ENCODE results near the gene GRAMD1A.
A peak's percentile ranks its signal among the peaks of the same experiment; 100 is the strongest.

Gene GRAMD1A

GRCh38 chr19:35029737-35030256 is 29.7 kb downstream of the GRAMD1A start:
- no peak for DNase-seq
- Histone ChIP-seq H3K9me3 (ENCODE audit: control extremely low read depth in 1 of 5, control insufficient read depth in 4 of 5, insufficient read depth in 2 of 5, low read depth in 1 of 5, low read length in 4 of 5) (no peaks in the 10 kb centered on the region), H3K4me1 (ENCODE audit: control extremely low read depth in 1 of 4, control insufficient read depth in 4 of 4, insufficient read depth in 4 of 4, low read length in 3 of 4) (peaks cover 0 to 9% (median 7%) of the 10 kb centered on the region in 4 experiments), H3K4me3 (ENCODE audit: control insufficient read depth in 1 of 7, extremely low read depth in 1 of 7, insufficient read depth in 4 of 7, low read depth in 2 of 7, low read length in 6 of 7) (peak overlapping the region; percentile 8 to 69 (median 47)), H3K27ac (ENCODE audit: insufficient read depth in 1 of 2, low read depth in 1 of 2, low read length in 2 of 2, poor library complexity in 1 of 2, severe bottlenecking in 2 of 2) (no peak overlapping the region), H3K27me3 (replicated peaks in 2 of 5; ENCODE audit: control insufficient read depth in 4 of 5, insufficient read depth in 5 of 5, low read length in 4 of 5) (peaks cover 0 to 41% (median 10%) of the 10 kb centered on the region in 5 experiments), H3K36me3 (ENCODE audit: control insufficient read depth in 4 of 4, insufficient read depth in 4 of 4, low read length in 3 of 4) (peaks cover 7 to 36% (median 23%) of the 10 kb centered on the region in 4 experiments)
- WGBS (ENCODE audit: insufficient coverage) = 16% methylated on average over 8 of the region's 11 CpGs
- ChIA-PET CTCF (no interaction called here), POLR2A (interaction anchor here (0.7 to 1.2 kb wide), 2 partner anchors 15 to 30 kb away, joined by 3 to 4 read pairs; no protein-coding TSS in a partner anchor)

- under 1% methylated on average over 77 of the region's 118 CpGs for WGBS (ENCODE audit: insufficient coverage)
- no peaks in the 10 kb centered on the region for H3K9me3 ChIP-seq (ENCODE audit: control extremely low read depth in 1 of 5, control insufficient read depth in 4 of 5, insufficient read depth in 2 of 5, low read depth in 1 of 5, low read length in 4 of 5)
- no peak within 1 kb of the TSS for H3K27ac ChIP-seq (ENCODE audit: insufficient read depth in 1 of 2, low read depth in 1 of 2, low read length in 2 of 2, poor library complexity in 1 of 2, severe bottlenecking in 2 of 2)
- peak within 1 kb of the TSS; percentile 8 to 69 (median 50) for H3K4me3 ChIP-seq (ENCODE audit: control insufficient read depth in 1 of 7, extremely low read depth in 1 of 7, insufficient read depth in 4 of 7, low read depth in 2 of 7, low read length in 6 of 7)
- DNase-seq = peak; percentile 54 to 82 (median 71)
- H3K4me1 ChIP-seq (ENCODE audit: control extremely low read depth in 1 of 4, control insufficient read depth in 4 of 4, insufficient read depth in 4 of 4, low read length in 3 of 4) = peaks cover 0 to 9% (median 7%) of the 10 kb centered on the region in 4 experiments
- ChIA-PET POLR2A (interaction anchor here (1.2 kb wide), 1 partner anchor 31 kb away, joined by 4 read pairs; no protein-coding TSS in a partner anchor), CTCF (interaction anchor here (1.3 kb wide), 1 partner anchor 25 kb away, joined by 5 read pairs; no protein-coding TSS in a partner anchor)
- H3K27me3 ChIP-seq (replicated peaks in 2 of 5; ENCODE audit: control insufficient read depth in 4 of 5, insufficient read depth in 5 of 5, low read length in 4 of 5) = peaks cover 0 to 41% (median 10%) of the 10 kb centered on the region in 5 experiments
- peaks cover 6 to 30% (median 18%) of the 10 kb centered on the region in 4 experiments for H3K36me3 ChIP-seq (ENCODE audit: control insufficient read depth in 4 of 4, insufficient read depth in 4 of 4, low read length in 3 of 4)
These were observed 30.3 kb downstream of the GRAMD1A start, which contains the start of gene SCN1B for GRCh38 chr19:35030257-35031071. SCN1B (plus strand) TSS chr19:35030470; CDS start chr19:35030821, 351 bp downstream.

GRCh38 chr19:35031072-35031881 is 31.2 kb downstream of the GRAMD1A start:
- Histone ChIP-seq H3K9me3 (ENCODE audit: control extremely low read depth in 1 of 5, control insufficient read depth in 4 of 5, insufficient read depth in 2 of 5, low read depth in 1 of 5, low read length in 4 of 5) (no peaks in the 10 kb centered on the region), H3K4me1 (ENCODE audit: control extremely low read depth in 1 of 4, control insufficient read depth in 4 of 4, insufficient read depth in 4 of 4, low read length in 3 of 4) (peaks cover 0 to 9% (median 7%) of the 10 kb centered on the region in 4 experiments), H3K36me3 (ENCODE audit: control insufficient read depth in 4 of 4, insufficient read depth in 4 of 4, low read length in 3 of 4) (peaks cover 3 to 22% (median 13%) of the 10 kb centered on the region in 4 experiments), H3K27me3 (replicated peaks in 2 of 5; ENCODE audit: control insufficient read depth in 4 of 5, insufficient read depth in 5 of 5, low read length in 4 of 5) (peaks cover 0 to 41% (median 10%) of the 10 kb centered on the region in 5 experiments), H3K4me3 (ENCODE audit: control insufficient read depth in 1 of 7, extremely low read depth in 1 of 7, insufficient read depth in 4 of 7, low read depth in 2 of 7, low read length in 6 of 7) (peak overlapping the region in 4 of 7 experiments; percentile 47 to 64 (median 51)), H3K27ac (ENCODE audit: insufficient read depth in 1 of 2, low read depth in 1 of 2, low read length in 2 of 2, poor library complexity in 1 of 2, severe bottlenecking in 2 of 2) (no peak overlapping the region)
- DNase-seq = peak in 1 of 3 donors; percentile 35
- WGBS (ENCODE audit: insufficient coverage) = 11% methylated on average over 24 of the region's 31 CpGs
- CTCF ChIA-PET = interaction anchor here (0.8 to 1.3 kb wide), 3 partner anchors 13 to 25 kb away, joined by 3 to 5 read pairs (median 3); no protein-coding TSS in a partner anchor
- POLR2A ChIA-PET = no interaction called here

- DNase-seq = no peak
- Histone ChIP-seq H3K36me3 (ENCODE audit: control insufficient read depth in 4 of 4, insufficient read depth in 4 of 4, low read length in 3 of 4) (peaks cover 0 to 11% (median 7%) of the 10 kb centered on the region in 4 experiments), H3K9me3 (ENCODE audit: control extremely low read depth in 1 of 5, control insufficient read depth in 4 of 5, insufficient read depth in 2 of 5, low read depth in 1 of 5, low read length in 4 of 5) (no peaks in the 10 kb centered on the region), H3K27me3 (replicated peaks in 2 of 5; ENCODE audit: control insufficient read depth in 4 of 5, insufficient read depth in 5 of 5, low read length in 4 of 5) (peaks cover 0 to 41% (median 10%) of the 10 kb centered on the region in 5 experiments), H3K4me1 (ENCODE audit: control extremely low read depth in 1 of 4, control insufficient read depth in 4 of 4, insufficient read depth in 4 of 4, low read length in 3 of 4) (peaks cover 0 to 11% (median 7%) of the 10 kb centered on the region in 4 experiments), H3K4me3 (ENCODE audit: control insufficient read depth in 1 of 7, extremely low read depth in 1 of 7, insufficient read depth in 4 of 7, low read depth in 2 of 7, low read length in 6 of 7) (no peak overlapping the region), H3K27ac (ENCODE audit: insufficient read depth in 1 of 2, low read depth in 1 of 2, low read length in 2 of 2, poor library complexity in 1 of 2, severe bottlenecking in 2 of 2) (no peak overlapping the region)
- 100% methylated on average over 14 of the region's 17 CpGs for whole genome bisulfite sequencing (ENCODE audit: insufficient coverage)
- POLR2A ChIA-PET = no interaction called here
- CTCF ChIA-PET = interaction anchor here (0.8 kb wide), 1 partner anchor 12 kb away, joined by 3 read pairs; no protein-coding TSS in a partner anchor
These were observed 32.3 kb downstream of the GRAMD1A start for GRCh38 chr19:35032356-35032865.

GRCh38 chr19:35033067-35034004 is 33.2 kb downstream of the GRAMD1A start:
- WGBS (ENCODE audit: insufficient coverage) = 95% methylated on average over 22 of the region's 30 CpGs
- Histone ChIP-seq H3K27me3 (replicated peaks in 2 of 5; ENCODE audit: control insufficient read depth in 4 of 5, insufficient read depth in 5 of 5, low read length in 4 of 5) (peaks cover 0 to 41% (median 10%) of the 10 kb centered on the region in 5 experiments), H3K9me3 (ENCODE audit: control extremely low read depth in 1 of 5, control insufficient read depth in 4 of 5, insufficient read depth in 2 of 5, low read depth in 1 of 5, low read length in 4 of 5) (no peaks in the 10 kb centered on the region), H3K4me3 (ENCODE audit: control insufficient read depth in 1 of 7, extremely low read depth in 1 of 7, insufficient read depth in 4 of 7, low read depth in 2 of 7, low read length in 6 of 7) (no peak overlapping the region), H3K36me3 (ENCODE audit: control insufficient read depth in 4 of 4, insufficient read depth in 4 of 4, low read length in 3 of 4) (peaks cover 0 to 3% (median 1%) of the 10 kb centered on the region in 4 experiments), H3K27ac (ENCODE audit: insufficient read depth in 1 of 2, low read depth in 1 of 2, low read length in 2 of 2, poor library complexity in 1 of 2, severe bottlenecking in 2 of 2) (no peak overlapping the region), H3K4me1 (ENCODE audit: control extremely low read depth in 1 of 4, control insufficient read depth in 4 of 4, insufficient read depth in 4 of 4, low read length in 3 of 4) (peaks cover 0 to 18% (median 13%) of the 10 kb centered on the region in 4 experiments)
- no peak for DNase-seq
- ChIA-PET POLR2A (no interaction called here), CTCF (interaction anchor here (1.2 kb wide), 1 partner anchor 13 kb away, joined by 5 read pairs; no protein-coding TSS in a partner anchor)
